ENCODE data around the gene EME1.
"Not testable (repeated sequence)": the region's sequence is repeated elsewhere in the genome, so short reads cannot be mapped to it uniquely, and the experiment has no call there.

EME1 gene

DNA sequence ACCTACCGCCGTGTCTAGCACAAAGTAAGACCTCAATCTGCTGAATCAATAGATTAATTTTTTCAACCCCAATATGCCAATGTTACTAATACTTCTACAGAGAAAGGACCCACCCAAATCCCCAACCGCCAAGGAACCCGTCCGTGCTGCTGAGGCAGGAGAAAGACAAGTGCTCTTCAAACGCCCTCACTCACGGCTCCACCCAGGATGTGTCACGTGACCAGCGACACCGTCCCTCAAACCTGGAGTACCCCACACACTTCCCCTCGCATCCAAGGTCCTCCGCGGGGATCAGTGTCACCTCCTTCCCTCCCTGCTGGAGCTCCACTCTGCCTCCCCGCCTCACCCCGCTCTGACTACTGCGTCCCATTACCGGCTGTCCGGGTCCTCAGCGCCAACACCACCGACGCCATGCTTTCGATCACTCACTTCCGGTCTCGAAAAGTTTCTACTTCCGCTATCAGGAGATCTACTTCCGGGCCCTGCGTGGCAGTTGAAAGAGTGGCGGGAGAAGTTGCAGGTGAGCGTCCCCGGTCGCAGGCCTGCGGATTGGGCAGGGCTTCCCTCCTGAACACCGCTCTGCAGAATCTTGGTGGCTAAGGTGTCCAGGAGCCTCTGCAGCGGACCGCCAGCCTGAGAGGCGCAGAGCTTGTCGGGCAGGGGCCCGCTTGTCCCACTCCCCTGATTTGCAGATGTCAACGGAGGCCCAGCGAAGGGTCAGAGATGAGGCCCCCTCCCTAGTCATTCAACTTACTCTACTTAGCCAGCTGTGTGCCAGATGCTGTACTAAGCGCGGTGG, at the start of gene EME1, which contains the start of gene MRPL27:
Gene EME1 (plus strand): TSS at position 472 of the 799 bp plus-strand sequence. CDS start 1,980 bp downstream, outside the sequence.
Gene MRPL27 (minus strand): TSS at position 427 of the 799 bp plus-strand sequence. CDS start 14 bp downstream, at position 413.
- DNase-seq (ENCODE audit: low read depth, low spot score): peak; percentile 64

DNA sequence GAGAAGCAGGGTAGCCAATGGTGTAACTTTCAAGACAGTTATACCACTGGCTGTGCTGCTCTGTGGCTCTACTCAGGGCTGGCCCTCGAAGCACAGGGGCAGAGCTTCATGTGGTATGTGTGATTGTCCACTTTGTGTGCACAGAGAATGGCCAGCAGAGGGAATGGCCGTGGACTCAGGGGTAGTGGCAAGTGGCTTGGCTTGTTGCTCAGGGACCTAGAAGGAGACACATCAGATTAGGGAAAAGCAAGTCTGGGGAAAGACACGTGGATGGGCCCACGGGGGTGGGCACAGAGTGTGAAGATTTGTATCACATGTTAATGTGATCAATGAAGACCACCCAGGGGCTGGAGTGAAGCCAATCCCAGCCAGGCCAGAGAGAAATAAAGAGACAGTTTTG, 47.1 kb upstream of the EME1 start:
- no peak for DNase-seq (ENCODE audit: low read depth, low spot score)

DNA sequence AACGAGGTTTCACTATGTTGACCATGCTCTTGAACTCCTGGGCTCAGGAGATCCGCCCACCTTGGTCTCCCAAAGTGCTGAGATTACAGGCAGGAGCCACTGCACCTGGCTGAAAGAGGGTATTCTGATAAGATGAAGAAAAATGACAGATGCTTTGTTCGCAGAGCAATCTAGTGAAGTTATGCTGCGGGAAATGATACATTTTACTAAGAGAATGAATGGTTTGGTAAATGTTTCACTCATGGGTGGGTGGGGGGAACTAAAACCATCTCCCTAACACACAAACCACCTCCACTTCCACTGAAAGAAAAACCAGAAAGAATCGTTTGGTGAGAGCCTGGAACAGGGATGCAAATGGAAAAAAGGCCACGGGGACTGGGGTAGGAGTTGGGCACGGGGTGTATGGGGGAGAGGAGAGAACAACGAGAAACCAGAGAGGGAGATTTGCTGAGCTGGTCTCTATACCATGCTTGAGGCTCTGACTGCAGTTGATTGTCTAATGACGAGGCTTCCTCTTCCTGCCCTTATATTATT, 46.1 kb upstream of the EME1 start:
- no peak for DNase-seq (ENCODE audit: low read depth, low spot score)

- no peak for DNase-seq (ENCODE audit: low read depth, low spot score)
Observed at GRCh38 chr17:50328363-50329325, 44.4 kb upstream of the EME1 start.

GRCh38 chr17:50329716-50330115, 43.3 kb upstream of the EME1 start:
- DNase-seq (ENCODE audit: low read depth, low spot score): no peak

DNA sequence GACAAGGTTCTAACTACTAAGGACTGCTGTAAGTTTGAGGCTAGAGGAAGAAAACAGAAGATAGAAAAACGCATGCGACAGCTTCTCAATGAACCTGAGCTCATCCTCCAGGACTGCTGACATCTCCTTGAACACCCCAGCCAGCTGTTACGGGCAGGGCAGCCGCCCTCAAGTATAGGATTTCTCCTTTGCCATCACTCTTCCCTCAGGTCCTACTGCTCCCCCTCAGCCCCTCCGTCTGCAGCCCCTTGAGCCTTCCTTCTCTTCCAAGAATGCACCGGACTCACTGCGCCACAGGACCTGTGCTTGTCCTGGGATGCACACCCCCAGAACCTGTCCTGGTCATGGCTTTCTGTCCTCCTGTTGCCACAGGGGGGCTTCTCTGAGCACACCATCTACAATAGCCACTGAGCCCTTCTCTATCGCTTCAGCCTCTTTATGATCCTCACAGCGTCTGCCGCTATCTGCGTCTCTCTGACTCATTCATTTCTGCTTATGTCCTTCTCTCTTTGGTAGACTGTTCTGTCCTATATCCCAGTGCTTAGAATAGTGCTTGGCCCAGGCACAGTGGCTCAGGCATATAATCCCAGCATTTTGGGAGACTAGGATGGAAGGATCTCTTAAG, 42.8 kb upstream of the EME1 start:
- no peak for DNase-seq (ENCODE audit: low read depth, low spot score)

DNA sequence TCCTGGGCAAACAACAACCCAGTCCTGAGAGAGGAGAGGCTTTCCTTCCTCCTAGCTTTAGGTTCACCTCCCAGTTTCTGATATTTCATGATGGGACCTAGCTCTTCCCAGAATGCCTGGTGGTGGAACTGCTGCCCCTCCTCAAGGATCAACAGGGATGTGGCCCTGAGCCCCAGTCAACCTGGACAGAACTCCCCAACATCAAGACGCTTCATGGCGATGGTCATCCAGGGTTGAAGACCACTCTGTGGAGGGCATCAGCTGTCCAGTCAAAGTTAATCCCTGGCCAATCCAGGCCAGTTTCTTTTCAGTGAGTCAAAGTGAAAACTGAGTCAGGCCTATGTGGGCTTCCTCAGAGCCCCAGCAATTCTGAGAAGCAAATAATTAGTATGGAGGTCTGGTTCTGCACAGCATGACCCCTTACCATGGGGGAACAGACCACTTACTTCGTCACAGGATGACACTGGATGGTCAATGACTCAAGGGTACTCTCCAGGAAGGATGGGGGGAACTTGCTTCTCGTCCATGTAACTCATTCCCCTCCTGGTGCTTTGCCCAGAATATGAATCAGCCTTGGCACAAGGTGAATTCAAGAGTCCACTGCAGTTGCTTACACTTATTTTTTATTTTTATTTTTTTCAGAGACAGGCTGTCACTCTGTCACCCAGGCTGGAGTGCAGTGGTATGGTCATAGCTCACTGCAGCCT, 41.8 kb upstream of the EME1 start:
- DNase-seq (ENCODE audit: low read depth, low spot score): no peak

GRCh38 chr17:50332196-50332595, 40.8 kb upstream of the EME1 start:
- no peak for DNase-seq (ENCODE audit: low read depth, low spot score)

GRCh38 chr17:50333291-50334057, 39.6 kb upstream of the EME1 start:
- not testable (repeated sequence) for DNase-seq (ENCODE audit: low read depth, low spot score)

- no peak for DNase-seq (ENCODE audit: low read depth, low spot score)
Observed at GRCh38 chr17:50337956-50338355, 35.1 kb upstream of the EME1 start.

DNA sequence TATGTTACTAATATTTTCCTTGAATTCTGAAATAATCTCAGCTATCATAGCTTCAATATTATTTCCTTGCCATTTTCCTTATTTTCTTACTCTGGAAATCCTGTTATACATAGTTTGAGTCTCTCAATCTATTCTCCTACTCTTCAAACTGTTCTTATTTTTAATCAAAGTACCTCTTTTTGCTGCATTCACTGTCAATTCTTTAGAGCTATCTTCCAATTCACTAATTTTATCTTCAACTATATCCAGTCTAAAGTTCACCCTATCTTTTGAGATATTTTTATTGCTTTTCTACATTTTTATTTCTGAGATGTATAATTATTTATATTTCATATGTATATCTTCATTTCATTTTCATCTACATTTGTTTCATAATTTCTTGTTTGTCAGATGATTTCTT, 34.4 kb upstream of the EME1 start:
- no peak for DNase-seq (ENCODE audit: low read depth, low spot score)

GRCh38 chr17:50339381-50339780, 33.6 kb upstream of the EME1 start:
- DNase-seq (ENCODE audit: low read depth, low spot score): no peak

DNA sequence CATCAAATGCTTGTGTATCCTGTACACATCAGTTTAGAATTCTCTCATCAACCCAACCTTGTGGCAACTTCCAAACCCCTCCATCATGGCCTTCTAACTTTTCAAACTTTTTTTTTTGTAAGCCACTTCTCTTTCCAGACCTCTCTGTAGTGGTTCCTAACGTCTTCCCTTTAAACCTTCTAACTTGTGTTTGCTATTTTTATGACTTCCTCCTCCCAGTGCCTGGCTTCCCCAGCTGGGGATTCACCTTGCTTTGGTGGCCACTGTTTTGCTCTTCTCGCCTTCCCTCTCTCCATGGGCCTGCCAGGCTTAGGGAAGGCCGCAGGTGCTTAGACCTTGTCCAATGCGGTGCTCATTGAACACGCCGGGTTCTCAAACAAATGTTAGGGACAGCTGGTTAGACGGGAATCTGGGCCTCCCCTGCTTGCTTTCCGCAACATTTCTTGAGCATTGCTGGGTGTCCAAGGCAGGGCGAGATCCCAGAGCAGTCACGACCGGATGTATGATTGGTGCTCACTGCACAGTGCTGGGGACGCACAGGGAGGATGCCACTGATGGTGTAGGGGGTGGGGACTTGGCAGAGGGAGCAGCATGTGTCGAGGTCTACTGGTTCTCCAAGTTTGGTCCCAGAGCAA, 28.2 kb upstream of the EME1 start:
- no peak for DNase-seq (ENCODE audit: low read depth, low spot score)

DNA sequence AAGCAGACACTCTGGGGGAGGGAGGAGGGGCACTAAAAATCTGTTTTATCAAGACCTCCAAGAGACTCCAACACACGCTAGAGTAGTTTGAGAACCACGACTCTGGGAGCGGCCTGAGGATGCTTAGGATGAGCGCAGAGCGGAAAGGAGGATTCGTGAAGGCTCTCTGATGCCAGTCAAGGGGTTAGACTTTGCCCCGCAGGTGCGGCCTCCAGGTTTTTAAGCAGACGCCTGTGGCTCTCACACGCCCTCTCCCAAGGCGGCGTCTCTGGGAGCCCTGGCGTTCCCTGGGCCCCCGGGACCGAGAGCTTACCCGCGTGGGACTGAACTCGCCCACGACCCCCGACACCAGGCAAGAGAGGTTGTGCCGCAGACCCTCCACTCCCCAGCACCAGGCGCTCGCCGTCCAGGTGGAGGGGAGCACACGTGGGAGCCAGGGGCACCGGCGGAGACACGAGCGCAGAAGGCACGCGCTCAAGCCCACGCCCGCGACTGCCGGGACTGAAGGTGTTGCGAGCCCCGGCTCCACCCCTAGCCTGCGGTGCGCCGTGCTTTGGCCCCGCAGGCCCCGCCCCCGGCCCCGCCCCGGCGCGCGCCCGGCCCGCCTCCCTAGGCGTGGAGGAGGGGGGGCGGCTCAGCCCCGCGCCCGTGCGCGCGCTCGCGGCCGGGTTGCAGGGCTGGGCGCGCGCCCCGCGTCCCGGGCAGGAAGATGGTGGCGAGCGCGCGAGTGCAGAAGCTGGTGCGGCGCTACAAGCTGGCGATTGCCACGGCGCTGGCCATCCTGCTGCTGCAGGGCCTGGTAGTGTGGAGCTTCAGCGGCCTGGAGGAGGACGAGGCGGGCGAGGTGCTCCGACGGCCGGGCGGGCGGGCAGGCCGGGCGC, 27.4 kb upstream of the EME1 start, which contains the start of gene XYLT2:
Gene XYLT2 (plus strand): TSS at position 695 of the 881 bp plus-strand sequence. CDS start 15 bp downstream, at position 710.
- DNase-seq (ENCODE audit: low read depth, low spot score): peak; percentile 78

- DNase-seq (ENCODE audit: low read depth, low spot score): peak; percentile 11
Observed at GRCh38 chr17:50346313-50347116, 26.5 kb upstream of the EME1 start.

GRCh38 chr17:50347117-50347893, 25.7 kb upstream of the EME1 start:
- DNase-seq (ENCODE audit: low read depth, low spot score): no peak

DNA sequence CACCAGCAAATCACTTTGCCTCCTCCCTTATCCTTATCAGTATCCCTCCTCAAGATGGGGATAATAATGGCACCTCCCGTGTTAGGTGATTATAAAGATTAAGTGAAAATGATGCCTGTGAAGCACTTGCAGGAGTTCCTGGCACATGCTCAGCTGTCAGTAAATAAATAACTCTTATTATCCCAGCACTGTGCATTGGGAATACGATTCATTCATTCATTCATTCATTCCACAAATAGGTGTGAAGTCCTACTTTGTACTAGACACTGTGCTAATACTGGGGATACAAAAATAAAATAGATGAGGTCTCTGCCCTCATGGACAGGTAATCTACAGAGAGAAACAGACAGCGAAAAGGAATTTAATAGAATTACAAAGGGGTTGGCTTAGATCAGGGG, 25.1 kb upstream of the EME1 start:
- no peak for DNase-seq (ENCODE audit: low read depth, low spot score)

Data from activated naive CD8-positive, alpha-beta T cell treated with anti-CD3 and anti-CD28 coated beads, Interleukin-2, amount 50 U/mL, for 16 hours (primary cell).